Activated T-helper 2 cell treated with anti-CD3 and anti-CD28 coated beads, Interferon-gamma antibody, Interleukin-2, Interleukin-4, amounts not matched to agents 10 μg/mL and 5 μg/mL and 100 μg/mL, durations not matched to agents 14 hours and 24 hours and 36 hours (primary cell): ENCODE measurements around the gene ADGRA3. TPM values are rescaled to one million over a fixed set of nuclear protein-coding genes. Genes with fewer than 3 reads are reported as not detected.

ENCODE experiments used
- DNase-seq: peaks from one replicate; pipeline ENCODE4 v3.0.0; 2021; ENCODE audit warnings: low spot score
- H3K27ac Mint-ChIP-seq: one replicate; pipeline ENCODE4 v1.8.0; 2021; ENCODE audit warnings: mixed read lengths
- H3K27me3 Mint-ChIP-seq: one replicate; pipeline ENCODE4 v1.8.0; 2021; ENCODE audit warnings: low read depth, mixed read lengths
- H3K36me3 Mint-ChIP-seq: one replicate; pipeline ENCODE4 v1.8.0; 2021; ENCODE audit warnings: low read depth, mixed read lengths
- H3K4me1 Mint-ChIP-seq: one replicate; pipeline ENCODE4 v1.8.0; 2021; ENCODE audit warnings: low read depth, mixed read lengths
- H3K4me3 Mint-ChIP-seq: one replicate; pipeline ENCODE4 v1.8.0; 2021; ENCODE audit warnings: low read depth, mild to moderate bottlenecking, moderate library complexity, mixed read lengths
- H3K9me3 Mint-ChIP-seq: one replicate; pipeline ENCODE4 v1.8.0; 2021; ENCODE audit warnings: mixed read lengths
- intact Hi-C: fragments of 100-400 bp; cut with micrococcal nuclease; formaldehyde crosslinking; loops from one replicate; pipeline ENCODE4 v1.15.1; 2023
- total RNA-seq: library from RNA; stranded (reverse); gene quantifications from 2 replicates; pipeline ENCODE4 v1.2.3, GENCODE V29; 2022

The ADGRA3 gene
- total RNA-seq, 1 donor from 2014 or later: 41.0 TPM

DNA sequence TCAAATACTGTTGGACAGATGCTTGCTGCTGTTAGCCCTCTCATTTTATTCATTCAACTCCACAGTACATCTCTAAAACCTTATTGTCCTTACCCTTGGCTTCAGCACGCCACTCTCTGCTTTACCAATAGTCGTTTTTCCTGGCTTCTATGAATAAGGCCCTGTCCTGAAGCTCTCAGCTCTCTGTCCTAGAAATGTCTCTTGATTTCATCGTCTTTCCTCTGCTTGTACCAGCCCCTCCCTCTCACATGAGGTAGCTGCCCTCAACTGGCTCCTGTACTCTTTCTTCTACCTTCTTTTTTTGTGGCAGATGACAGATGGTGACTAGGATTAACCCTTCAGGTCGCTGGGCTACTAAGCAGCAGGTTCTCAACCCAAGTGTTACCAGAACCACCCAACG is 11.4 kb downstream of the ADGRA3 start:
- intact Hi-C loops: loop anchor here (5.0 kb wide), 3 partner anchors 93 to 828 kb away; no protein-coding TSS in a partner anchor
- no peaks in the 10 kb centered on the region for H3K9me3 Mint-ChIP-seq

DNA sequence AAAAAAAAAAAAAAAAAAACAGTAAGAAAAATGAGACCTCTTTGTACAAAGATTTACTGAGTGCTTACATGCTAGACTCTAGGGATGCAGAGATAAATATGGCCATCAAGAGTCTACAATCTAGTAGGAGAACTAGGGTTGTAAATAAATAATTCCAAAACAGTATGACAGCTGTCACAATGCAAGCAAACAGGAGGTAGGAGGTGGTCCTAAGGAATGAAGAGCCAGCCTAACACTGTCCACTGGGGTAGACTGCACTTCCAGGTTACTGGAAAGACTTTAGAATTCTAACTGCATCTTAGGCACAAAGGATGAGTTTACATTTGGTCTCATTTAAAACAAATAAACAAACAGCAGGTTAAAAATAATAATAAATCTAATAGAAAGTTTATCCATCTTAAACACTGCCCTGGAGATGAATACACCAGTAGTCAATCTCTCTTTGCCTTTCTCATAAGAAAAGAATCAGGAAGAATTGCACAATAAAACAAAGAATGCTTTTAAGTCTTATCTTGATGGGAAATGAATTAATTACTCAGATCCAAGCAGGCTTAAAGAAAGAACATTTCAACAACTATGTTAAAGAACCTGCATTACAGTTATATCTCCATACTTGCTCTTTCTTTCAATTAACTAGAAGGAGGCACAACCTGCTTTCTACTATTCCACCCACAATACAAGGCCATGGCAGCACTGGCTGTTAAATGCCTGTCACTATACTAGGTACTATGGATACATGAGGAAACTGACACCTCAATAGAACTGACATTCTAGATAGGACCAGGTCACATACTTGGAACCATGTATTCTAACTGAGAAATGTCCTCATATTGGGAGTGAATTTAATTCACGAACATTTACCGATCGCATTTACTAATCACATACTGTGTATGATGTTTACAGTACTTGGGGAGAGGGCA is 12.7 kb downstream of the ADGRA3 start:
- H3K4me3 Mint-ChIP-seq: no peak overlapping the region
- H3K9me3 Mint-ChIP-seq: no peaks in the 10 kb centered on the region
- peaks cover 42% of the 10 kb centered on the region for H3K4me1 Mint-ChIP-seq
- peaks cover 17% of the 10 kb centered on the region for H3K36me3 Mint-ChIP-seq
- DNase-seq: no peak
- peak overlapping the region; percentile 65 for H3K27ac Mint-ChIP-seq
- no peaks in the 10 kb centered on the region for H3K27me3 Mint-ChIP-seq
- intact Hi-C loops: loop anchor here (5.0 kb wide), 3 partner anchors 94 to 829 kb away; no protein-coding TSS in a partner anchor

More for the DNA sequence above, 11.4 kb downstream of the ADGRA3 start:
- peaks cover 12% of the 10 kb centered on the region for H3K36me3 Mint-ChIP-seq
- no peak overlapping the region for H3K4me3 Mint-ChIP-seq
- peak overlapping the region; percentile 8 for H3K27ac Mint-ChIP-seq
- H3K27me3 Mint-ChIP-seq: no peaks in the 10 kb centered on the region
- H3K4me1 Mint-ChIP-seq: peaks cover 46% of the 10 kb centered on the region
- no peak for DNase-seq

DNA sequence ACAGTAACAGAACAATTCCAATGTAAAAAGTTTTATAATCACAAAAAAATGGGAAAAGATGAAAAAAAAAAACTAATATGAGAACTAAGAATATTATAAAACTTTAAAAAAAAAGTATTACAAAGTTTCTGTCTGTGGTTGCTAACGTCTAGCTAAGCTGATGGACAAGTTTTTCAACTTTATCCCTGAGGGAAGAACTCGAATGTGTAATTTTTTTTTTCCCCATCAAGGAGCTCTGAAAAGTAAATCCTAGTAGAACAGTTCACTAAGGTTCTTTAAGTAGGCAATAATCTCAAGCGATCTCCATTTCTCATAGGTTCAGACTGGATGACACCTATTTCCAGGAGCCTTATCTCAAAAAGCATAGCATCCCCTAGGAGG is 14.2 kb downstream of the ADGRA3 start:
- no peak for DNase-seq
- intact Hi-C loops: loop anchor here (1.0 to 5.0 kb wide), 7 partner anchors 14 to 831 kb away; no protein-coding TSS in a partner anchor
- Mint-ChIP-seq H3K9me3 (no peaks in the 10 kb centered on the region), H3K27me3 (no peaks in the 10 kb centered on the region), H3K4me3 (peak overlapping the region; percentile 34), H3K4me1 (peaks cover 38% of the 10 kb centered on the region), H3K36me3 (peaks cover 17% of the 10 kb centered on the region), H3K27ac (peak overlapping the region; percentile 75)

GRCh38 chr4:22500831-22501714 is 14.8 kb downstream of the ADGRA3 start:
- DNase-seq: no peak
- peaks cover 34% of the 10 kb centered on the region for H3K4me1 Mint-ChIP-seq
- peak overlapping the region; percentile 75 for H3K27ac Mint-ChIP-seq
- no peaks in the 10 kb centered on the region for H3K9me3 Mint-ChIP-seq
- peak overlapping the region; percentile 34 for H3K4me3 Mint-ChIP-seq
- peaks cover 18% of the 10 kb centered on the region for H3K36me3 Mint-ChIP-seq
- no peaks in the 10 kb centered on the region for H3K27me3 Mint-ChIP-seq
- intact Hi-C loops: loop anchor here (1.0 to 5.0 kb wide), 7 partner anchors 14 to 831 kb away; no protein-coding TSS in a partner anchor

- Mint-ChIP-seq H3K27me3 (no peaks in the 10 kb centered on the region), H3K36me3 (peaks cover 14% of the 10 kb centered on the region), H3K9me3 (no peaks in the 10 kb centered on the region), H3K4me1 (peaks cover 28% of the 10 kb centered on the region), H3K4me3 (no peak overlapping the region), H3K27ac (peak overlapping the region; percentile 12)
- DNase-seq: no peak
- intact Hi-C loops: loop anchor here (2.0 to 5.0 kb wide), 5 partner anchors 15 to 832 kb away; no protein-coding TSS in a partner anchor
These were observed 15.7 kb downstream of the ADGRA3 start for GRCh38 chr4:22500128-22500611.

- Mint-ChIP-seq H3K4me1 (peaks cover 23% of the 10 kb centered on the region), H3K27me3 (no peaks in the 10 kb centered on the region), H3K9me3 (no peaks in the 10 kb centered on the region), H3K4me3 (no peak overlapping the region), H3K36me3 (peaks cover 14% of the 10 kb centered on the region), H3K27ac (no peak overlapping the region)
- DNase-seq: no peak
- intact Hi-C loops: no loop called here
These were observed 17.0 kb downstream of the ADGRA3 start for GRCh38 chr4:22498866-22499265.

DNA sequence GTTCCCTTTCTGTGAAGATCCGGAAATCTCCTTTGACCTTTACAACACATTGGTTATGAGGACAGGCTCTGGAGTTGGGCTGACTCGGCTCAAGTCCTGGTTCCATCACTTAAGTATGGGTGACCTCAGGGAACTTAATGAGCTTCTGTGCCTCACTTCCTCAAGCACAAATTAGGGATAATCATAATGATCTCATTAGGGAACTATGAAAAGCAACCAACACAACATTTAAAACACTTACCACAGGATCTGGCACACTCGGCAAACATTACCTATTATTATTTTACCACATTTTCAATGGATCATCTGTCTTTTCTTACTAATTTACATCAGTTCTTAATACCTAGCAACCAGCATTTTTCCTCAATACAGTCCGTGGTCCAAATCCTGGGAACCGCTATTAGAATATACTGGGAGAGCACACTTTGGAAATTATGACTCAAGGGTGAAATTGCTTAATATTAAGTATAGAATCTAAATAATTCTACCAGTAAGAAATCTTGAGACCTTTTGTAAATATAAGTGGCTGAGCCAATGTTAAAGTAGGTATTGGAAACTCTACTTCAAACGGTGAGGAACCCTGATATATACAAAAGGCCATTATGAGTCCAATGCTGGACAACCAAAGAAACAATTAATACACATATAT is 19.6 kb downstream of the ADGRA3 start:
- Mint-ChIP-seq H3K4me1 (peaks cover 19% of the 10 kb centered on the region), H3K27me3 (no peaks in the 10 kb centered on the region)

DNA sequence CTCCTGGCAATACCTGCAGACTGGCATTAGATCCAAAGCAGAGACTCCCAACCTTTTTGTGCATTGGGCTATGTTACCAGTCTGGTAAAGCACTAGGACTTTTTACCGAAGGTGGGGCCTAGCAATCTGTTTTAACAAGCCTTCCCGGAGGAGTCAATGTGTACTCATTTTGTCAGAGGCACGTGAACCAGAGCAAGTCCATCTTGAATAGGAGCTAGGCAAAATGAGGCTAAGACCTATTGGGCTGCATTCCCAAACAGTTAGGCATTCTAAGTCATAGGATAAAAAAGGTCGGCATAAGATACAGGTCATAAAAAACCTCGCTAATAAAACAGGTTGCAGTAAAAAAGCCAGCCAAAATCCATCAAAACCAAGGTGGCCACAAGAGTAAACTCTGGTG is 22.3 kb downstream of the ADGRA3 start:
- DNase-seq: no peak
- H3K9me3 Mint-ChIP-seq: no peaks in the 10 kb centered on the region
- intact Hi-C loops: no loop called here
- no peaks in the 10 kb centered on the region for H3K27me3 Mint-ChIP-seq
- H3K4me3 Mint-ChIP-seq: no peak overlapping the region
- H3K4me1 Mint-ChIP-seq: peaks cover 14% of the 10 kb centered on the region
- H3K27ac Mint-ChIP-seq: no peak overlapping the region
- H3K36me3 Mint-ChIP-seq: peaks cover 12% of the 10 kb centered on the region

More for the DNA sequence above, 19.6 kb downstream of the ADGRA3 start:
- H3K36me3 Mint-ChIP-seq: peaks cover 19% of the 10 kb centered on the region
- H3K4me3 Mint-ChIP-seq: no peak overlapping the region
- no peak overlapping the region for H3K27ac Mint-ChIP-seq
- no peaks in the 10 kb centered on the region for H3K9me3 Mint-ChIP-seq
- intact Hi-C loops: no loop called here
- DNase-seq: no peak

GRCh38 chr4:22492987-22493386 is 22.9 kb downstream of the ADGRA3 start:
- no peak for DNase-seq
- Mint-ChIP-seq H3K4me3 (no peak overlapping the region), H3K27me3 (no peaks in the 10 kb centered on the region), H3K36me3 (peaks cover 12% of the 10 kb centered on the region), H3K4me1 (peaks cover 14% of the 10 kb centered on the region), H3K27ac (no peak overlapping the region), H3K9me3 (no peaks in the 10 kb centered on the region)
- intact Hi-C loops: no loop called here

DNA sequence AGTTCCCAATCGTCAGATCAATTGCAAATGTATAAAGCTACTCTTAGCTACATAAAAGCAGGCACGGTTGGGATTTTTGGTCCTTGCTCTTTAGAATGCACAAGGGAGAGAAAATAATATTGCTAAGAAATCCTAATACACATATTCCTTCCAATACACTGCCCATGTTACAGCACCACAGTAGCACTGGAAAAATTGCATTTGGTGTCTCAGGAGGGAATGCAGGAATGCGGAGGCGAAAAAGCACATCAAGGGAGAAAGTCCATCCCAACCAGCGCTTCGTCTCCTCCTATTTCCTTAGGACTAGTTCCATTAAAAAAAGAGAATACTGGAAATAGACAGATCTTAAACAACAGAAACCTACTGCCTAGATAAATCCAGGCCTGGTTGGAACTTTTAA is 23.9 kb downstream of the ADGRA3 start:
- Mint-ChIP-seq H3K9me3 (no peaks in the 10 kb centered on the region), H3K4me3 (no peak overlapping the region), H3K27ac (no peak overlapping the region), H3K4me1 (peaks cover 16% of the 10 kb centered on the region), H3K27me3 (no peaks in the 10 kb centered on the region), H3K36me3 (peaks cover 12% of the 10 kb centered on the region)
- intact Hi-C loops: no loop called here
- no peak for DNase-seq

GRCh38 chr4:22490718-22491315 is 25.0 kb downstream of the ADGRA3 start:
- peaks cover 16% of the 10 kb centered on the region for H3K4me1 Mint-ChIP-seq
- H3K27ac Mint-ChIP-seq: no peak overlapping the region
- no peak overlapping the region for H3K4me3 Mint-ChIP-seq
- intact Hi-C loops: no loop called here
- peaks cover 9% of the 10 kb centered on the region for H3K36me3 Mint-ChIP-seq
- no peaks in the 10 kb centered on the region for H3K27me3 Mint-ChIP-seq
- no peak for DNase-seq
- H3K9me3 Mint-ChIP-seq: no peaks in the 10 kb centered on the region

DNA sequence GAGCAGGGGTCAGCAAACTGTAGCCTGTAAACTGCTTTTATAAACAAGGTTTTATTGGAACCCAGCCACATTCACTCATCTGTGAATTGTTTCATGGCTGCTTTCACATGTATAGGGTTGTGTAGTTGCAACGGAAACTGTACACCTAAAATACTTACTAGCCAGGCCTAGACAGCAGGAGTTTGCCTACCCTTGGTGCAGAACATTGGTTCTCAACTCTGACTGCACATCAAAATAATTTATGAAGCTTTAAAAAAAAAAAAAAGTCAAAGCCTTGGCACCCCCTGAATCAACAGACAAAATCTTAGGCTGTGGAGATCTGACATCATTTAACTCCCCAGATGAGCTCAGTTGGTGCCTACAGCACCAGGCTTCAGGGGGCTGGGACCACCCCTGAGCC is 27.8 kb downstream of the ADGRA3 start:
- H3K27ac Mint-ChIP-seq: no peak overlapping the region
- H3K27me3 Mint-ChIP-seq: no peaks in the 10 kb centered on the region
- intact Hi-C loops: no loop called here
- no peak for DNase-seq
- H3K36me3 Mint-ChIP-seq: peaks cover 9% of the 10 kb centered on the region
- H3K4me1 Mint-ChIP-seq: peaks cover 30% of the 10 kb centered on the region
- H3K9me3 Mint-ChIP-seq: no peaks in the 10 kb centered on the region
- no peak overlapping the region for H3K4me3 Mint-ChIP-seq
